ENCODE results near the gene CPLX4. TPM values are rescaled to one million over a fixed set of nuclear protein-coding genes. Genes with fewer than 3 reads are reported as not detected.

Gene CPLX4
- 0.24 TPM in 1 of 2 replicates, not detected in the other for total RNA-seq

GRCh38 chr18:59318460-59319050, at the start of gene CPLX4:
Gene CPLX4 (minus strand): TSS chr18:59318649. CDS start chr18:59318462, 187 bp downstream.

GRCh38 chr18:59358712-59359575, 40.5 kb upstream of the CPLX4 start, which contains the start of gene LMAN1:
Gene LMAN1 (minus strand): TSS chr18:59359265. CDS start chr18:59359244, 21 bp downstream.

GRCh38 chr18:59272891-59273758, 45.3 kb downstream of the CPLX4 start, which contains the start of gene RAX:
Gene RAX (minus strand): TSS chr18:59273454. CDS start chr18:59273206, 248 bp downstream.

Other genes starting within 250 kb of the CPLX4 start
- gene SEC11C, start 178.8 kb downstream of the CPLX4 start, total RNA-seq = 24.3 and 30.1 TPM in 2 replicates
- not detected in 2 replicates for gene GRP, start 98.5 kb downstream of the CPLX4 start, total RNA-seq
- not detected in 2 replicates for gene RAX, start 45.2 kb downstream of the CPLX4 start, total RNA-seq
- 137 and 160 TPM in 2 replicates for gene LMAN1, start 40.6 kb upstream of the CPLX4 start, total RNA-seq